Colonic mucosa (tissue), 4 donors: ENCODE results near the gene LCN15. TPM values are rescaled to one million over a fixed set of nuclear protein-coding genes. Genes with fewer than 3 reads are reported as not detected.

Source experiments
- DNase-seq: peaks from one replicate; pipeline ENCODE4 v3.0.0-alpha.2; 2020
- H3K27ac ChIP-seq: fragments of 200-600 bp; one replicate; pipeline ENCODE4 v1.8.0; 2021
- H3K27me3 ChIP-seq: fragments of 200-600 bp; one replicate; pipeline ENCODE4 v1.8.0; 2021
- H3K36me3 ChIP-seq: fragments of 200-600 bp; one replicate; pipeline ENCODE4 v1.8.0; 2021
- H3K4me1 ChIP-seq: fragments of 200-600 bp; one replicate; pipeline ENCODE4 v1.8.0; 2021; ENCODE audit warnings: mild to moderate bottlenecking
- H3K4me3 ChIP-seq: fragments of 200-600 bp; one replicate; pipeline ENCODE4 v1.8.0; 2021
- H3K9ac ChIP-seq, 2 donors: one replicate each; pipeline ENCODE4 v1.7.0; 2013; ENCODE audit warnings: control low read depth in 2 of 2, low read depth in 2 of 2, low read length in 2 of 2
- H3K9me3 ChIP-seq: fragments of 200-600 bp; one replicate; pipeline ENCODE4 v1.8.0; 2021
- intact Hi-C: fragments of 100-400 bp; cut with DNase I; formaldehyde crosslinking; loops from one replicate; pipeline ENCODE4 v1.14.1; 2022
- total RNA-seq, 2 donors: library from RNA; stranded (reverse); fragmentation: NEBNext Ultra II Directional in 1 of 2; extraction: Animal tissue kit (Norgen Biotek cat#: 25700) in 1 of 2; gene quantifications; one replicate each; pipeline ENCODE4 v1.2.1, GENCODE V29; 2021
- TF ChIP-seq, protein P1 (sequence below): fragments of 200-600 bp; IDR thresholded peaks from one replicate; pipeline ENCODE4 v1.8.0; 2022; ENCODE audit warnings: antibody characterized with exemption, mild to moderate bottlenecking
- donor health status: healthy.
- donor health status: DM: no; HTN: no; CAD: no.
- donor health status: DM: no; HTN: no; CAD: no.

LCN15 gene
- total RNA-seq, 2 donors from 2014 or later: 3.4 TPM; not detected in 1

DNA sequence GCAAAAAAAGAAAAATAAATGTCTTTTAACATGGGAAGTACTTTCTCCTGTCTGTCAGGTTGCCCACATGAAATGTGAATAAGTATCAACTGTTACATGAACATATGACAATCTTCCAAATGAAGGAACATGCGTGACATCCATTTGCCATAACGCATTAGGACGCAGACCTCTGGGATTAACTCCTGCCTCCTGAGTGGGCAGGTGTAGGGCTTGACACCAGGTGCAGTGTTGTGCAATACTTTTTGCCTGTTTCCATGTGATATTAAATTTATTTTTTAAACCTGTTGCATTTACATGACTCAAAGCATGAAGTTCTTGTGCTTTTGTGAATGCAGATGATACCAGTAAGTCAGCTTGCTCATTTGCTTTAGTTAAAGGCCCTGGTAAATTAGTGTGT lies 18.1 kb upstream of the LCN15 start:
- Histone ChIP-seq H3K9me3 (no peaks in the 10 kb centered on the region), H3K27ac (no peak overlapping the region), H3K27me3 (no peaks in the 10 kb centered on the region), H3K4me1 (no peaks in the 10 kb centered on the region), H3K4me3 (no peak overlapping the region), H3K9ac (no peak overlapping the region), H3K36me3 (no peaks in the 10 kb centered on the region)
- intact Hi-C loops: no loop called here
- TF ChIP-seq, protein P1, sequence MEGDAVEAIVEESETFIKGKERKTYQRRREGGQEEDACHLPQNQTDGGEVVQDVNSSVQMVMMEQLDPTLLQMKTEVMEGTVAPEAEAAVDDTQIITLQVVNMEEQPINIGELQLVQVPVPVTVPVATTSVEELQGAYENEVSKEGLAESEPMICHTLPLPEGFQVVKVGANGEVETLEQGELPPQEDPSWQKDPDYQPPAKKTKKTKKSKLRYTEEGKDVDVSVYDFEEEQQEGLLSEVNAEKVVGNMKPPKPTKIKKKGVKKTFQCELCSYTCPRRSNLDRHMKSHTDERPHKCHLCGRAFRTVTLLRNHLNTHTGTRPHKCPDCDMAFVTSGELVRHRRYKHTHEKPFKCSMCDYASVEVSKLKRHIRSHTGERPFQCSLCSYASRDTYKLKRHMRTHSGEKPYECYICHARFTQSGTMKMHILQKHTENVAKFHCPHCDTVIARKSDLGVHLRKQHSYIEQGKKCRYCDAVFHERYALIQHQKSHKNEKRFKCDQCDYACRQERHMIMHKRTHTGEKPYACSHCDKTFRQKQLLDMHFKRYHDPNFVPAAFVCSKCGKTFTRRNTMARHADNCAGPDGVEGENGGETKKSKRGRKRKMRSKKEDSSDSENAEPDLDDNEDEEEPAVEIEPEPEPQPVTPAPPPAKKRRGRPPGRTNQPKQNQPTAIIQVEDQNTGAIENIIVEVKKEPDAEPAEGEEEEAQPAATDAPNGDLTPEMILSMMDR: no peak
- DNase-seq: no peak

GRCh38 chr9:136779808-136780207 lies 15.5 kb upstream of the LCN15 start:
- intact Hi-C loops: no loop called here
- no peak for DNase-seq
- no peaks in the 10 kb centered on the region for H3K27me3 ChIP-seq
- peaks cover 3% of the 10 kb centered on the region for H3K4me1 ChIP-seq
- H3K9ac ChIP-seq: no peak overlapping the region
- H3K9me3 ChIP-seq: no peaks in the 10 kb centered on the region
- H3K4me3 ChIP-seq: no peak overlapping the region
- H3K36me3 ChIP-seq: no peaks in the 10 kb centered on the region
- TF ChIP-seq, protein P1: no peak
- H3K27ac ChIP-seq: no peak overlapping the region

DNA sequence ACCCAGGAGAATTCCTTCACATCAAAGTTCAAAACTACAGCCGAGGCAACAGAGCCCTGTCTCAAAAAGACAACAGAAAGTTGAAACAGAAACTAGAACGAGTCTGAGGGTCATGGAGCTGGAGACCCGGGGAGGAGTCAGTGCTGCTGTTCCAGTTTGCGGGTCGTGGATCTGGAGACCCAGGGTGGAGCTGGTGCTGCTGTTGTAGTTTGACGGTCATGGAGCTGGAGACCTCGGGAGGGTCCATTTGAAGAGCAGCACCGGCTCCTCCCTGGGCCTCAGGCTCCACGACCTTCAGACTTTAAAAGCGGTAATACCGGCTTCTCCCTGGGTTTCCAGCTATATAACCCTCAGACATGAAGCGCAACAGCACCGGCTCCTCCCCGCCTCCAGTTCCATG lies 13.0 kb upstream of the LCN15 start:
- DNase-seq: peak; percentile 73
- TF ChIP-seq, protein P1: no peak
- H3K36me3 ChIP-seq: no peaks in the 10 kb centered on the region
- peaks cover 3% of the 10 kb centered on the region for H3K4me1 ChIP-seq
- no peaks in the 10 kb centered on the region for H3K27me3 ChIP-seq
- no peaks in the 10 kb centered on the region for H3K9me3 ChIP-seq
- peak overlapping the region; percentile 40 for H3K27ac ChIP-seq
- no peak overlapping the region for H3K9ac ChIP-seq
- intact Hi-C loops: no loop called here
- H3K4me3 ChIP-seq: no peak overlapping the region

GRCh38 chr9:136776947-136777346 lies 12.6 kb upstream of the LCN15 start:
- intact Hi-C loops: no loop called here
- H3K4me3 ChIP-seq: no peak overlapping the region

GRCh38 chr9:136775191-136775590 lies 10.9 kb upstream of the LCN15 start:
- H3K27me3 ChIP-seq: no peaks in the 10 kb centered on the region
- intact Hi-C loops: no loop called here
- TF ChIP-seq, protein P1: no peak
- H3K4me1 ChIP-seq: peaks cover 3% of the 10 kb centered on the region
- no peaks in the 10 kb centered on the region for H3K9me3 ChIP-seq
- no peak overlapping the region for H3K9ac ChIP-seq
- no peak overlapping the region for H3K27ac ChIP-seq
- DNase-seq: no peak
- H3K4me3 ChIP-seq: no peak overlapping the region
- H3K36me3 ChIP-seq: no peaks in the 10 kb centered on the region

More at GRCh38 chr9:136776947-136777346, 12.6 kb upstream of the LCN15 start:
- H3K27me3 ChIP-seq: no peaks in the 10 kb centered on the region
- no peaks in the 10 kb centered on the region for H3K9me3 ChIP-seq
- H3K4me1 ChIP-seq: peaks cover 3% of the 10 kb centered on the region
- DNase-seq: no peak
- TF ChIP-seq, protein P1: no peak
- no peaks in the 10 kb centered on the region for H3K36me3 ChIP-seq
- peak overlapping the region; percentile 40 for H3K27ac ChIP-seq
- H3K9ac ChIP-seq: no peak overlapping the region
